NCI-H1105 treated with DMSO at 0.1 percent for 48 hours (cell line): ENCODE data around the gene RAB17.
A peak's percentile ranks its signal among the peaks of the same experiment; 100 is the strongest.

Experiments used
- DNase-seq: peaks from one replicate; lab custom pipeline; 2025; lab: John Stamatoyannopoulos, UW

Gene RAB17

GRCh38 chr2:237590272-237591140, at the start of gene RAB17:
Gene RAB17 (minus strand): TSS chr2:237590734. CDS start chr2:237586154, 4,580 bp downstream.
- DNase-seq = peak; percentile 67

GRCh38 chr2:237639836-237640220, 49.3 kb upstream of the RAB17 start:
- DNase-seq = no peak

- no peak for DNase-seq
Observed at GRCh38 chr2:237639052-237639835, 48.7 kb upstream of the RAB17 start.

- no peak for DNase-seq
Observed at GRCh38 chr2:237638176-237638575, 47.6 kb upstream of the RAB17 start.

DNA sequence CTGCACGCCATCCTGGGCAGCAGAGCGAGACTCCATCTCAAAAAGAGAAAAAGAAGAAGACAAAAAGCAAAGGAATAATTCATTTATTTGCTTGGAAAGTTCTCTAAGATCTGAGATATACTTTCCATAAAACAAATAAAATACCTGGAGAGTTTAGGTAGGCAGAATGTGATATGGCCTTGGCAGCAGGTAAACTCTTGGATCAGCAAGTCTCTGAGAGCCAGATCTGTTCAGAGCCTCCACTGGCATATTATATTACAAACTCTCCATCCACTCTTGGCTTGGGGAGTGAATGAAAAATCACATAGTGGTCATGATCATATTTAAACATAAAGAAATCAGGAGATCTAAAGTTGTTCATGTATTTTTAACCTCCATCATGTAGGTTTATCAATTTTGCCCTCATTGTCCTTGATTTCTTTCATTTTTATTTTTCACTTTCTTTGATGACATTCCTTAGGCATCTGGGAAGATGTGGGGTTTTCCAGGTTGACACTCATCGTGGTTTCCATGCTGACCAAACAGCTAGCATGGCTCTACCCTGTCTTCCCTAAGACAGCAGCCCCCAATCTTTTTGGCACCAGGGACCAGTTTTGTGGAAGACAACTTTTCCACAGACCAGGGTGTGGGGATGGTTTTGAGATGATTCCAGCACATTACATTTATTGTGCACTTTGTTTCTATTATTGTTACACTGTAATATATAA, 47.0 kb upstream of the RAB17 start:
- DNase-seq = no peak

DNA sequence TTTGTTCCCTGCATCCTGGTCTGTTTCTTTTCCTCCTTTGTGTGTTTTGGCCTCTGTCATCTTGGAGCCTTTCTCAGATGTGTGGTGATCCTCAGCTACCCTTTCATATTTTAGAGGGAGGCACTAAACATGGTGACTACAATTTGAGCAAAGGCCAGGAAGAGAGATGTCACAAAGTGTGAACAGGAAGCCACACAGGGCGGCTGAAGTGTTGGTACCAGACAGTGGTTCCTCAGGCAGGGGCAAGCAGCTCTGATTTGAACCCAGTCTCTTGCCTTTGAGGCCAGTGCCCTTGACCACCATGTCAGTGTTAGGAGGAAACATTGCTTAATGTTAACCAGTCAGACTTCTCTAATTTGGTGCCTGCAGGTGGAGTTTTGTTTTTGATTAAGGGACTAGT, 46.0 kb upstream of the RAB17 start:
- no peak for DNase-seq

DNA sequence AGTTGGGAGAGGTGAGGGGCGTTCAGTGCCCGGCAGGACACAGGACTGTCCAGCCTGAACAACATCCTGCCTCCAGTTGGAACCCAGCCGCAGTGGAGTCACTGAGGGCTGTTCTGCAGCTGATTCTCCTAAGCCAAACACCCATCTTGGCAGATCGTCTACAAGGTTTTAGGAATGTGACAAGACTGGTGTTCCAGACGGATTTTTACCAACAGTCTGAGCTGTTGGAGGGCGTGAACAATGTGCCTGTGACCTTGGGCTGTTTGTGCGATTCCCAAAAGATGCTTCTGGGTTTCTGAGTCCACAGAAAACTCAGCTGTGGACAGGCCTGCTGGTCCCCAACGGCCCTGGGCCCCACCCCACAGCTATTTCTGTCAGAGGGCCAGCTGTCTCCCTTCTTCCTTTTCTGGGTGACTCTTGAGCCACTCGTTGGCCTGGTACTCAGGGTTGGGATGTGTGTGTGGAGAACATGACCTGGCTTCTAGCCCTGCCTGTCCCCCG, 42.6 kb upstream of the RAB17 start:
- no peak for DNase-seq

- no peak for DNase-seq
Observed at GRCh38 chr2:237631801-237632585, 41.5 kb upstream of the RAB17 start.

DNA sequence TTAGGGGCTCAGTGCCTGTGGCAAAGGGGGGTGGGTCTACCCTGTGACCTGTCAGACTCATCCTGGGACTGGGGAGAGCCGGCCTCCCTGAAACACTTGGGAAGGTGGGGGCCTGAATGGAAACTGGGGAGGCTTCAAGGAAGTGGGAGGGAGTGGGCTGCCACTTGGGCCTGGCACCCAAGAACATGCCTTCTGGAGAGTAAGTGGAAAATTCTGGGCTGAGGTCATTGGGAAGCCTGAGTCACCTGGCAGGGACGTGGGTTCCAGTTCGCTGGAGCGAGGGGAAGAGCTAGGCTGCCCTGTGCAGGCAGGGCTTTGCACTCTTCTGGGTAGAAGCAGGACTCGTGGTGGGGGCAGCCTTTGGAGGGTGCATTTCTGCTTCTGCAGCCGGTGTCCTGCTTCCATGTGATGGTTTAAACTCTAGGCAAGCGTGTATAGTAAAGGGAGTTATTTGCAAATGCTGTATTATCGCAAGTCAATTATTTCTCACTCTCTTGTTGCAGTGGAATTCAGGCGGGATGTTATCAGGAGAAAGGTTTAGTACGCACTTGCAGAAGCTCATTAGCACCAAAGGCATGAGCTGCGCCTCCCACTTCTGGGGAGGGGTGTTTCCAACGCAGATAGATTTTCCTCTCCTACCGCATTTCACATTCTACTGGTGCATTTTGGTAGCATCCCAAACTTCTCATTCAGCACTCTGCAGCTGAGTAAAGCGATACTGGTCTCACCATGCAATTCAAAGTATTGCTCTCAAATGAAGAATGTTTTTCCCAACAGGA, 40.7 kb upstream of the RAB17 start:
- no peak for DNase-seq

- no peak for DNase-seq
Observed at GRCh38 chr2:237630216-237631000, 39.9 kb upstream of the RAB17 start.

GRCh38 chr2:237629739-237630138, 39.2 kb upstream of the RAB17 start:
- no peak for DNase-seq

- DNase-seq = no peak
Observed at GRCh38 chr2:237629188-237629534, 38.6 kb upstream of the RAB17 start.

- no peak for DNase-seq
Observed at GRCh38 chr2:237628247-237629187, 38.0 kb upstream of the RAB17 start.

- DNase-seq = no peak
Observed at GRCh38 chr2:237627441-237628246, 37.1 kb upstream of the RAB17 start, which contains the start of gene LRRFIP1. Gene LRRFIP1 (plus strand): TSS chr2:237627587. CDS start chr2:237627645, 58 bp downstream.

DNA sequence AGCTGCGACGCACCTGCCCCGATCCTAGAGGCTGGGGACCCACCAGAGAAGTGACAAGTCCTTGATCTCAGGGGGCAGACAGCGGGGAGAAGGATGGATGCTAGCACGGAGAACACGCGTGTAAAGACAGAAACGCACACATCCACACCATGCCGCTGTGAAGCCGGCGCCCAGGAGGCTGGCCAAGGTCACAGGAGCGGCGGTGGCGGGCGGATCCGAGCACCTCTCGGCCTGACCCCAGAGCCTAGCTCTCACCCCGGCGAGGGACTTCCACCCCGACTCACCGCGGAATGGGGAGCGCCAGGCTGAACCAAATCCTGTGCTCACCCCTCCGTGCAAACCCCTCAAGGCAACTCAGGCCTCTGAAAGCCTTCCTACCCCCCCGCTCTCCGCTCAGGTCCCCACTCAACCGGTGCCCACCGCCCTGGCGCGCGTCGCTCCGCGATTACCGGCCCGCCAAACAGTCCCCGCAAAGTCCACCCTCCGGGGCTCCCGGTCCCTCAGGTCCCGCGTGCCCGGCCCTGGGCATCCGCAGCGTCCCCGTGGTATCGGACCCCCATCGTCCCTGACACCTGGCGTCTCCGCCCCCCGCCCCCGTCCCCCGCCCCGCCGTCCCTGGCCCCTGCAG, 36.4 kb upstream of the RAB17 start:
- DNase-seq = no peak

- no peak for DNase-seq
Observed at GRCh38 chr2:237625777-237626176, 35.2 kb upstream of the RAB17 start.

- DNase-seq = no peak
Observed at GRCh38 chr2:237625216-237625705, 34.7 kb upstream of the RAB17 start.
